A673 (cell line): ENCODE data around the gene RLF.

ENCODE experiments used
- EZH2 ChIP-seq: fragments of 200-600 bp; sonication (generic); IDR thresholded peaks from 2 replicates; pipeline ENCODE4 v1.6.1; 2017; ENCODE audit warnings: borderline replicate concordance, low read depth, mild to moderate bottlenecking, mixed read lengths, antibody characterized with exemption, low read length; ENCODE audit not compliant: poor library complexity, severe bottlenecking
- TF ChIP-seq, protein P1 (sequence below): fragments of 300-800, 200-600 bp; sonication (generic); conservative IDR thresholded peaks from 2 replicates; pipeline ENCODE4 v1.5.1; 2017; ENCODE audit warnings: low read depth, mild to moderate bottlenecking, antibody characterized with exemption, low read length, moderate library complexity, mixed read lengths

DNA sequence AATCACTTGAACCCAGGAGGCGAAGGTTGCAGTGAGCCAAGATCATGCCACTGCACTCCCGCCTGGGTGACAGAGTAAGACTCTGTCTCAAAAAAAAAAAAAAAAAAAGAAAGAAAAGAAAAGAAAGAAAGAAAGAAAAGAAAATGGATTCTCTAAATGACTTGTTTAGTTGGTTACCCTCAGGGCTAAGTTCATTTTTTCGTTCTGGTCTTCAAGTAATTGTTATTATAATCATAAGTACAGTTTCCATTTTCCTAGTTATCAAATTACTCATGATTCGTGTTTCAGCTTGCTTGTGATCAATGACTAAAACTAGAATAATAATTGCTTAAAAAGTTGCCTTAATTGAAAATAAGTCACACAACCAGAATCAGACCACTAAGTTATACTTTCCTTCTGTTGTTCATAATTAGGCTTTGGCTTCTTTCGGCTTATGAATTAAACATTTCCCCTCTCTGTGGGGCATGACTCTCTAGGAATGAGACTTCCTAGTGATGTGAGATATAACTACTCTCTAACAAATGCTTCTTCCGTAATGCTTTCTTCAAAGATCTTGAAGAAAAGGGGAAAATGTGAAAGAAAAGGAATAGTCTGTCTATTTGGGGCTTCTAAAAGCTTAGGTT is 9.6 kb upstream of the RLF start:
- TF ChIP-seq, protein P1, sequence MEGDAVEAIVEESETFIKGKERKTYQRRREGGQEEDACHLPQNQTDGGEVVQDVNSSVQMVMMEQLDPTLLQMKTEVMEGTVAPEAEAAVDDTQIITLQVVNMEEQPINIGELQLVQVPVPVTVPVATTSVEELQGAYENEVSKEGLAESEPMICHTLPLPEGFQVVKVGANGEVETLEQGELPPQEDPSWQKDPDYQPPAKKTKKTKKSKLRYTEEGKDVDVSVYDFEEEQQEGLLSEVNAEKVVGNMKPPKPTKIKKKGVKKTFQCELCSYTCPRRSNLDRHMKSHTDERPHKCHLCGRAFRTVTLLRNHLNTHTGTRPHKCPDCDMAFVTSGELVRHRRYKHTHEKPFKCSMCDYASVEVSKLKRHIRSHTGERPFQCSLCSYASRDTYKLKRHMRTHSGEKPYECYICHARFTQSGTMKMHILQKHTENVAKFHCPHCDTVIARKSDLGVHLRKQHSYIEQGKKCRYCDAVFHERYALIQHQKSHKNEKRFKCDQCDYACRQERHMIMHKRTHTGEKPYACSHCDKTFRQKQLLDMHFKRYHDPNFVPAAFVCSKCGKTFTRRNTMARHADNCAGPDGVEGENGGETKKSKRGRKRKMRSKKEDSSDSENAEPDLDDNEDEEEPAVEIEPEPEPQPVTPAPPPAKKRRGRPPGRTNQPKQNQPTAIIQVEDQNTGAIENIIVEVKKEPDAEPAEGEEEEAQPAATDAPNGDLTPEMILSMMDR: no peak
- TF ChIP-seq EZH2: no peak
